Keratinocyte (primary cell): ENCODE data around the gene DTNB. TPM values are rescaled to one million over a fixed set of nuclear protein-coding genes. Genes with fewer than 3 reads are reported as not detected.

Source experiments
- DNase-seq: peaks from one replicate; pipeline ENCODE4 v3.0.0-alpha.2; 2011; ENCODE audit warnings: low read depth, missing footprints, low spot score
- FAIRE-seq: peaks from 2 replicates; lab custom pipeline; 2011; peaks lifted over from hg19 to GRCh38; lab: Jason Lieb, UNC
- H2AFZ ChIP-seq: 2 replicates; pipeline ENCODE4 v1.6.0; 2012; ENCODE audit warnings: low read length, control low read depth, inconsistent platforms; ENCODE audit not compliant: control insufficient read depth
- H3K27ac ChIP-seq: 2 replicates; pipeline ENCODE4 v1.5.1; 2011; ENCODE audit warnings: low read length; ENCODE audit not compliant: control insufficient read depth, insufficient read depth
- H3K27me3 ChIP-seq: 3 replicates; pipeline ENCODE4 v1.6.0; 2011; ENCODE audit warnings: low read length; ENCODE audit not compliant: control insufficient read depth, insufficient read depth; ENCODE audit errors: extremely low read depth
- H3K36me3 ChIP-seq, 2 experiments: 2 replicates in 1 of 2; 3 replicates in 1 of 2; pipeline ENCODE4 v1.5.1; 2011; ENCODE audit warnings: low read length in 2 of 2, mild to moderate bottlenecking in 1 of 2; ENCODE audit not compliant: control insufficient read depth in 2 of 2, insufficient read depth in 2 of 2; ENCODE audit errors: extremely low read depth in 1 of 2
- H3K4me1 ChIP-seq: 3 replicates; pipeline ENCODE4 v1.5.1; 2011; ENCODE audit warnings: low read length; ENCODE audit not compliant: control insufficient read depth, insufficient read depth; ENCODE audit errors: extremely low read depth
- H3K4me2 ChIP-seq: 3 replicates; pipeline ENCODE4 v1.6.0; 2011; ENCODE audit warnings: low read depth, low read length; ENCODE audit not compliant: control insufficient read depth, insufficient read depth; ENCODE audit errors: extremely low read depth
- H3K4me3 ChIP-seq, 3 experiments: fragments of 200-600 bp in 1 of 3; sonication (generic) in 1 of 3; 2 replicates in 2 of 3; 3 replicates in 1 of 3; pipeline ENCODE4 v1.5.1; 2011 to 2016; ENCODE audit warnings: low read length in 3 of 3, mild to moderate bottlenecking in 3 of 3, control low read depth in 2 of 3, inconsistent platforms in 1 of 3, low read depth in 1 of 3, mixed read lengths in 1 of 3, mixed run types in 1 of 3, moderate library complexity in 1 of 3; ENCODE audit not compliant: control insufficient read depth in 2 of 3, insufficient read depth in 2 of 3; ENCODE audit errors: extremely low read depth in 1 of 3
- H3K79me2 ChIP-seq: 2 replicates; pipeline ENCODE4 v1.6.0; 2012; ENCODE audit warnings: low read length; ENCODE audit not compliant: control insufficient read depth, insufficient read depth
- H3K9ac ChIP-seq: 3 replicates; pipeline ENCODE4 v1.6.0; 2011; ENCODE audit warnings: low read length; ENCODE audit not compliant: control insufficient read depth, insufficient read depth; ENCODE audit errors: extremely low read depth
- H3K9me1 ChIP-seq: 3 replicates; pipeline ENCODE4 v1.6.0; 2011; ENCODE audit warnings: low read length; ENCODE audit not compliant: control insufficient read depth, insufficient read depth; ENCODE audit errors: extremely low read depth
- H3K9me3 ChIP-seq: 2 replicates; pipeline ENCODE4 v1.5.1; 2012; ENCODE audit warnings: low read depth, low read length; ENCODE audit not compliant: control insufficient read depth
- H4K20me1 ChIP-seq: 3 replicates; pipeline ENCODE4 v1.6.0; 2011; ENCODE audit warnings: low read length; ENCODE audit not compliant: control insufficient read depth, insufficient read depth; ENCODE audit errors: extremely low read depth
- EZH2 ChIP-seq: IDR thresholded peaks from one replicate; pipeline ENCODE4 v1.6.1; 2012; ENCODE audit warnings: inconsistent platforms, mild to moderate bottlenecking, low read length, moderate library complexity
- dilution Hi-C: fragments of 300-500 bp; cut with MboI; formaldehyde crosslinking; loops from one replicate; pipeline ENCODE4 v1.7.0; 2020; ENCODE audit warnings: low sequenced_read_pairs; ENCODE audit not compliant: extremely low pct_ligation_motif_present
- polyA plus RNA-seq, 5 experiments: library from polyadenylated mRNA; depleted of rRNA in 3 of 5; stranded (reverse) in 3 of 5; stranded (forward) in 1 of 5; unstranded in 1 of 5; fragments of >200 nt; gene quantifications; 1 replicate in 1 of 5; 2 replicates in 3 of 5; 3 replicates in 1 of 5; pipeline versions ENCODE4 v1.2.1 to v1.2.3, GENCODE V29; 2011 to 2012; ENCODE audit warnings: missing spikeins in 2 of 5, low read depth in 1 of 5, low replicate concordance in 1 of 5
- TF ChIP-seq, protein P1 (sequence below), 3 experiments: IDR thresholded peaks in 1 of 3; conservative IDR thresholded peaks in 1 of 3; optimal IDR thresholded peaks in 1 of 3; 2 replicates in 2 of 3; 3 replicates in 1 of 3; pipeline versions ENCODE3 to v1.5.1; 2011; ENCODE audit warnings: low read length in 3 of 3, mild to moderate bottlenecking in 3 of 3, moderate library complexity in 2 of 3, control low read depth in 1 of 3, inconsistent platforms in 1 of 3; ENCODE audit not compliant: insufficient read depth in 2 of 3; ENCODE audit errors: extremely low read depth in 1 of 3

The DTNB gene
- polyA plus RNA-seq, 1 donor (not counting 4 experiments of a cell fraction or from before 2014, with no cell fraction given), result 31.5 TPM

DNA sequence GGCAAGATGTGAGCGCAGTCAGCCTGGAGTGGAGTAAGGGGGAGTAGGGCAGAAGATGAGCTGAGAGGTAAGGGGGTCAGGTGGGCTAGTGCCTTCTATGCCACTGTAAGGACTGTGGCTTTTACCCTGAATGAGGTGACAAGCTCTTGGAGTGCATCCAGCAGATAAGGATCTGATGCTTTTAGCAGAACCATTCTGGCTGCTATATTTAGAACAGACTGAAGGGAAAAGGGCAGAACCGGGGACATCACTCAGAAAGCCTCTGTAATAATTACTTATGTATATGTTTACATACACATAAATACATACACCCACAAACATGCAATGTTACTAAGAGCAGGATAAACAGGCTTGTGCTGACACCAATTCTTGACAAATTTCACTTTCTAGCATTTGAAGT lies 124.8 kb downstream of the DTNB start:
- Histone ChIP-seq H3K79me2 (no peaks in the 10 kb centered on the region), H3K36me3 (no peaks in the 10 kb centered on the region), H4K20me1 (no peaks in the 10 kb centered on the region), H3K4me3 (no peak overlapping the region), H3K27ac (no peak overlapping the region), H3K9ac (no peak overlapping the region), H3K9me3 (no peaks in the 10 kb centered on the region), H3K9me1 (no peaks in the 10 kb centered on the region), H2AFZ (no peak overlapping the region), H3K4me2 (no peak overlapping the region), H3K27me3 (no peaks in the 10 kb centered on the region), H3K4me1 (no peaks in the 10 kb centered on the region)
- DNase-seq, result no peak
- no peak for TF ChIP-seq EZH2
- TF ChIP-seq, protein P1, sequence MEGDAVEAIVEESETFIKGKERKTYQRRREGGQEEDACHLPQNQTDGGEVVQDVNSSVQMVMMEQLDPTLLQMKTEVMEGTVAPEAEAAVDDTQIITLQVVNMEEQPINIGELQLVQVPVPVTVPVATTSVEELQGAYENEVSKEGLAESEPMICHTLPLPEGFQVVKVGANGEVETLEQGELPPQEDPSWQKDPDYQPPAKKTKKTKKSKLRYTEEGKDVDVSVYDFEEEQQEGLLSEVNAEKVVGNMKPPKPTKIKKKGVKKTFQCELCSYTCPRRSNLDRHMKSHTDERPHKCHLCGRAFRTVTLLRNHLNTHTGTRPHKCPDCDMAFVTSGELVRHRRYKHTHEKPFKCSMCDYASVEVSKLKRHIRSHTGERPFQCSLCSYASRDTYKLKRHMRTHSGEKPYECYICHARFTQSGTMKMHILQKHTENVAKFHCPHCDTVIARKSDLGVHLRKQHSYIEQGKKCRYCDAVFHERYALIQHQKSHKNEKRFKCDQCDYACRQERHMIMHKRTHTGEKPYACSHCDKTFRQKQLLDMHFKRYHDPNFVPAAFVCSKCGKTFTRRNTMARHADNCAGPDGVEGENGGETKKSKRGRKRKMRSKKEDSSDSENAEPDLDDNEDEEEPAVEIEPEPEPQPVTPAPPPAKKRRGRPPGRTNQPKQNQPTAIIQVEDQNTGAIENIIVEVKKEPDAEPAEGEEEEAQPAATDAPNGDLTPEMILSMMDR (optimal IDR thresholded peaks at IDR 0.05 in 1 of 3, IDR thresholded peaks at IDR 0.05 in 1 of 3, conservative IDR thresholded peaks at IDR 0.05 in 1 of 3; ENCODE audit: extremely low read depth in 1 of 3, insufficient read depth in 2 of 3, low read length in 3 of 3), result no peak
- dilution Hi-C loops, result no loop called here
- no peak for FAIRE-seq

DNA sequence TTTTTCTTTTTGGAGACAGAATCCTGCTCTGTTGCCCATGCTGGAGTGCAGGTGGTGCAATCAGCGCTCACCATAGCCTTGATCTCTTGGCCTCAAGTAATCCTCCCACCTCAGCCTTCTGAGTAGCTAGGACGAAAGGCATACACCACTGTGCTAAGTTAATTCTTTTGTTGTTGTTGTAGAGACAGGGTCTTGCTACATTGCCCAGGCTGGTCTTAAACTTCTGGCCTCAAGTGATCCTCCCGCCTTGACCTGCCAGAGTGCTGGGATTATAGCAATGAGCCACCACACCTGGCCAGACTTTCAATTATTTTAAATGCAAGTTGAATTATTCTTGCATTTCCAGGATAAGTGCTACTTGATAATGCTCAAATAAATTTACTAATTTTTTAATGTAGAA lies 126.5 kb downstream of the DTNB start:
- H3K36me3 ChIP-seq, result no peaks in the 10 kb centered on the region
- H3K4me2 ChIP-seq, result no peak overlapping the region
- H3K27me3 ChIP-seq, result no peaks in the 10 kb centered on the region
- H4K20me1 ChIP-seq, result no peaks in the 10 kb centered on the region
- FAIRE-seq, result no peak
- DNase-seq, result no peak
- H3K4me1 ChIP-seq, result no peaks in the 10 kb centered on the region
- H3K9me3 ChIP-seq, result no peaks in the 10 kb centered on the region
- no peak for TF ChIP-seq EZH2
- TF ChIP-seq, protein P1 (optimal IDR thresholded peaks at IDR 0.05 in 1 of 3, IDR thresholded peaks at IDR 0.05 in 1 of 3, conservative IDR thresholded peaks at IDR 0.05 in 1 of 3; ENCODE audit: extremely low read depth in 1 of 3, insufficient read depth in 2 of 3, low read length in 3 of 3), result no peak
- H3K79me2 ChIP-seq, result no peaks in the 10 kb centered on the region
- H3K4me3 ChIP-seq, result no peak overlapping the region
- H3K9me1 ChIP-seq, result no peaks in the 10 kb centered on the region
- no peak overlapping the region for H3K9ac ChIP-seq
- H3K27ac ChIP-seq, result no peak overlapping the region
- H2AFZ ChIP-seq, result no peak overlapping the region
- dilution Hi-C loops, result no loop called here
